KMS-11 (cell line): ENCODE data around the gene UBE3B.

Source experiments
- H2AFZ ChIP-seq: fragments of 200-600 bp; sonication (generic); 2 replicates; pipeline ENCODE4 v1.6.1; 2016; ENCODE audit warnings: antibody characterized with exemption, mixed run types, low read depth
- H3K27ac ChIP-seq: fragments of 200-600 bp; sonication (generic); 2 replicates; pipeline ENCODE4 v1.6.1; 2016; ENCODE audit warnings: mild to moderate bottlenecking, mixed run types
- H3K27me3 ChIP-seq: fragments of 200-600 bp; sonication (generic); 2 replicates; pipeline ENCODE4 v1.6.1; 2017; ENCODE audit warnings: mild to moderate bottlenecking, low read depth, mixed run types, moderate library complexity; ENCODE audit not compliant: insufficient read depth
- H3K36me3 ChIP-seq: fragments of 200-600 bp; sonication (generic); 2 replicates; pipeline ENCODE4 v1.6.1; 2017; ENCODE audit warnings: mild to moderate bottlenecking, mixed run types; ENCODE audit not compliant: insufficient read depth
- H3K4me1 ChIP-seq: fragments of 200-600 bp; sonication (generic); 2 replicates; pipeline ENCODE4 v1.6.1; 2016; ENCODE audit warnings: mild to moderate bottlenecking, low read depth, mixed run types; ENCODE audit not compliant: poor library complexity, severe bottlenecking
- H3K4me2 ChIP-seq: fragments of 200-600 bp; sonication (generic); 2 replicates; pipeline ENCODE4 v1.7.0; 2016; ENCODE audit warnings: mild to moderate bottlenecking, mixed run types
- H3K4me3 ChIP-seq: fragments of 200-600 bp; sonication (generic); IDR thresholded peaks from 2 replicates; pipeline ENCODE4 v1.6.1; 2017; ENCODE audit warnings: low read depth, low read length, mixed read lengths; ENCODE audit not compliant: insufficient read depth
- H3K79me2 ChIP-seq: fragments of 200-600 bp; sonication (generic); 2 replicates; pipeline ENCODE4 v1.6.1; 2016; ENCODE audit warnings: low read depth, mixed run types; ENCODE audit not compliant: insufficient read depth
- H3K9ac ChIP-seq: fragments of 200-600 bp; sonication (generic); 2 replicates; pipeline ENCODE4 v1.6.1; 2016; ENCODE audit warnings: mild to moderate bottlenecking, mixed run types
- H4K20me1 ChIP-seq: fragments of 200-600 bp; sonication (generic); 2 replicates; pipeline ENCODE4 v1.6.1; 2016; ENCODE audit warnings: mild to moderate bottlenecking, mixed run types; ENCODE audit not compliant: insufficient read depth
- CTCF ChIP-seq: fragments of 200-600 bp; sonication (generic); conservative IDR thresholded peaks from 2 replicates; pipeline ENCODE4 v1.6.1; 2017; ENCODE audit warnings: low read depth, mild to moderate bottlenecking, antibody characterized with exemption, low read length, moderate library complexity, mixed read lengths

Gene UBE3B

GRCh38 chr12:109580272-109580671 is 102.8 kb downstream of the UBE3B start:
- Histone ChIP-seq H3K36me3 (no peaks in the 10 kb centered on the region), H3K9ac (no peak overlapping the region), H3K27ac (no peak overlapping the region), H3K79me2 (no peaks in the 10 kb centered on the region), H3K4me3 (no peak overlapping the region), H3K27me3 (no peaks in the 10 kb centered on the region), H3K4me1 (no peaks in the 10 kb centered on the region), H4K20me1 (no peaks in the 10 kb centered on the region), H3K4me2 (no peak overlapping the region), H2AFZ (no peak overlapping the region)
- no peak for TF ChIP-seq CTCF

GRCh38 chr12:109580684-109581333 is 103.4 kb downstream of the UBE3B start:
- H3K4me1 ChIP-seq: no peaks in the 10 kb centered on the region
- H4K20me1 ChIP-seq: no peaks in the 10 kb centered on the region
- no peak overlapping the region for H3K4me3 ChIP-seq
- H3K9ac ChIP-seq: no peak overlapping the region
- H3K36me3 ChIP-seq: no peaks in the 10 kb centered on the region
- TF ChIP-seq CTCF: no peak
- H3K4me2 ChIP-seq: no peak overlapping the region
- H2AFZ ChIP-seq: no peak overlapping the region
- H3K79me2 ChIP-seq: no peaks in the 10 kb centered on the region
- H3K27me3 ChIP-seq: no peaks in the 10 kb centered on the region
- no peak overlapping the region for H3K27ac ChIP-seq

GRCh38 chr12:109581334-109581691 is 103.9 kb downstream of the UBE3B start:
- Histone ChIP-seq H3K4me1 (no peaks in the 10 kb centered on the region), H3K9ac (no peak overlapping the region), H4K20me1 (no peaks in the 10 kb centered on the region), H3K36me3 (no peaks in the 10 kb centered on the region), H3K4me2 (no peak overlapping the region), H3K4me3 (no peak overlapping the region), H3K79me2 (no peaks in the 10 kb centered on the region), H3K27me3 (no peaks in the 10 kb centered on the region), H3K27ac (no peak overlapping the region), H2AFZ (no peak overlapping the region)
- TF ChIP-seq CTCF: no peak

DNA sequence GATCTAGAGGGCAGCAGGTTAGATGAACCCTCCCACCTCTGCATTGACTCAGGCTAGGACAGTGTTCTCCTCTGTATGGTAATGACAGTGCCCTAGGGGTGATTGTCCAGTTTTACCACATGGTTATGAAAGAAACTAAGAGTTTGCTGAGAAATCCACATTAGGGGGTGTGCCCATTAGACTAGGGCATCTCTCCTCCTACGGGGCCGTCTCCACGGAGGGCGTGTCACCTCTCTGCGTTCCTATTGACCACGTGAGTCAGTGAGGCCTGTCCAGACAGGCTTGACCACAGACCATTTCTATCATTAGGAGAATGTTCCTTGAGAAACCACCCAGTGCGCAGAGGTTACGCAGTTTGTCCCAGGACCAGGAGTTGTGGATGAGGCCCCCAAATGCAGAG is 104.4 kb downstream of the UBE3B start:
- Histone ChIP-seq H3K4me2 (no peak overlapping the region), H3K27ac (no peak overlapping the region), H3K4me3 (no peak overlapping the region), H3K36me3 (no peaks in the 10 kb centered on the region), H4K20me1 (no peaks in the 10 kb centered on the region), H3K27me3 (no peaks in the 10 kb centered on the region), H3K4me1 (no peaks in the 10 kb centered on the region), H2AFZ (no peak overlapping the region), H3K9ac (no peak overlapping the region), H3K79me2 (no peaks in the 10 kb centered on the region)
- TF ChIP-seq CTCF: no peak
